GM19452 (cell line): ENCODE results near the gene SSTR3.
"Not testable (repeated sequence)": the region's sequence is repeated elsewhere in the genome, so short reads cannot be mapped to it uniquely, and the experiment has no call there.

ENCODE experiments used
- ATAC-seq: cut with Tn5 transposase; IDR thresholded peaks from one replicate; pipeline ENCODE4 v1.9.1; 2021; ENCODE audit not compliant: unreplicated experiment

Gene SSTR3

GRCh38 chr22:37182949-37183245 is 29.4 kb downstream of the SSTR3 start:
- no peak for ATAC-seq

GRCh38 chr22:37182101-37182948 is 30.0 kb downstream of the SSTR3 start:
- no peak for ATAC-seq

DNA sequence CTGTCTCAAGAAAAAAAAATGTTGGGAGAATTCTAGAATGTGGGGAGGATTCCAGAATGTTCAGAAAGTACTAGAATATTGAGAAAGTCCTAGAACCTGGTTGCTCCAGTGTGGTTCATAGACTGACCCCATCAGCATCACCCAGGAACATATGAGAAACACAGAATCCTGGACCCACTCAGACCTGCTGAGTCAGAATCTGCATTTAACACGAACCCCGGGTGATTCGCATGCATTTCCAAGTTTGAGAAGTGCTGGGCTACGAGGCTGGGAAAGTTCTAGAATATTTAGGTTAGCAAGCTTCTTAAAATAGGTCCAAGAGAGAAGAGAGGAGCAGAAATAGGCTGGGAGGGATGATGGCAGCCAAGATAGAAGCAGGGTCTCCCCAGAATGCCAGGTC is 30.6 kb downstream of the SSTR3 start:
- ATAC-seq = no peak

DNA sequence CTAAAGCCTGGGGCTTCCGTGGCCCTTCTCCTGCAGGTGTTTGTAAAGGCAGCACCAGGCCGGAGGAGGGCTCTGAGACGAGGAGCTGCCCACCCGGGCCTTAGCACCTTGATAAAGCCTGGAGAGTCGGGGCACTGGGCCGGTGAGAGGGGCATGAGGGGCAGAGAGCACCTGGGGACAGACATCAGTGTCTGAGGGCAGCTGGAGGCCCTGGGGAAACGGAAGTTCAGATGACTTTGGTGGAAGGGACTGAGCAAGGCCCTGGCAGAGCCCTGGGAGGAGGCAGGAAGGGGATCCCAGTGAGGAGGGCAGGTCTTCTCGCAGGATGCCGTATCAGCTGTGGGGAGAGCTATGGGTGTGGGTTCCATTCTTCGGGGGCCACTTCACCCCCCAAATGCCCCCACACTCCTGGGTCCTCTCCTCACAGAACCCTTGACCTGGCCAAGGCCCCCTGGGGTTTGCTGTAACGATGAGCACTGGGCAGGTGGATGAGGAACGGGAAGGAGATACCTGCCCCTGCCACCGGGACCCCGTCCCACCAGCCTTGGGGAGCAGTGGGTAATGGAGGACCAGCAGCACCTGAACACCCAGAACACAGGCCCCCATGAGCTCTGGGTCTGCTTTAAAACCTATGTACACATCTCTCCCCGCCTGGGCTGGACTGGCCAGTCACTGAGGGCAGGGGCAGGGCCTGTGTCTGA is 31.6 kb downstream of the SSTR3 start:
- no peak for ATAC-seq

DNA sequence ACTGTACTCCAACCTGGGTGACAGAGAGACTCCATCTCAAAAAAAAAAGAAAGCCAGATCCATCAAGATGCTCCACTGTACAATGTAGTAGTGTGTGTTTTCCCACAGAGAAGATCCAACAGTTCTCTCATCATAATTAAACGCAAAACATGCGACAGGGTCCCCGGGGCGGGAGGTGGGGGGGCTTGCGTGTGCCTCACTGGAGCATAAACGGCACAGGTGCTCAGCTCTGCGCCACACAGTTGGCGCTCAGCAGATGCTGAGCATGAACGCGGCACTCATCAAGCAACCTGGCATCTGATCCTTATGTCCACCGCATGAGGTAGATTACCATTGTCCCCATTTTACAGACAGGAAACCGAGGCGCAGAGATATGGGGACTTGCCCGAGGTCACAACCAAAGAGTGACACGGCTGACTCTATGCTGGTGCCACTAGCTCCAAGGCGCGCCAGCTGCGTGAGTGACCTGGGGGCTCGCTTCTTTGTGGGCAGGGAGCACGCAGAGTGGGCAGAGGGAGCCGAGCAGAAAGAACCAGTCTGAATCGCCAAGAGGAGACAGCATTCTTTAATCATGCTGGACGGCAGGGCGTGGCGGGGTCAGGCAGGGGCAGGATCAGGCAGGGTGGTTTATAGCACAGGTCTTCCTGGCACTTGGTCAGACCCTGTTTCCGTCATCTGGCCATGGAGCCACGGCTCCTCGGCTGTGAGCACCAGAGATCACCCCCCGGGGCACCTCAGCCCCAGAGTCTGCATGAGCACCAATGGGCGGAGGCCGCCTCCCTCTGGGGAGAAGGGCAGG is 32.5 kb downstream of the SSTR3 start:
- ATAC-seq = no peak

DNA sequence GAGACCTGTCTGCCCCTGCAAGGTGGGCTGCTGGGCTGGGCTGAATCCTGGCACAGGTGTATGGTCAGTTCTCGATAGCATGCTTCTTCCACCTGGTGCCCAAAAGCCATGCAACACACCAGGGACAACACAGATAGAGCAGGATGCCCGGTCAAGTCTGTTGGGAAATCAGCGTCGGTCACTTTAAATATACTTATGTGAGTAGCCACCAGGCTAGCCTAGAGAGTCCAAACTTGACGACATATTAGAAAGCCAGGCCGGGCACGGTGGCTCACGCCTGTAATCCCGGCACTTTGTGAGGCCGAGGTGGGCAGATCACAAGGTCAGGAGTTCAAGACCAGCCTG is 33.2 kb downstream of the SSTR3 start:
- no peak for ATAC-seq

GRCh38 chr22:37178350-37179125 is 33.7 kb downstream of the SSTR3 start:
- no peak for ATAC-seq

DNA sequence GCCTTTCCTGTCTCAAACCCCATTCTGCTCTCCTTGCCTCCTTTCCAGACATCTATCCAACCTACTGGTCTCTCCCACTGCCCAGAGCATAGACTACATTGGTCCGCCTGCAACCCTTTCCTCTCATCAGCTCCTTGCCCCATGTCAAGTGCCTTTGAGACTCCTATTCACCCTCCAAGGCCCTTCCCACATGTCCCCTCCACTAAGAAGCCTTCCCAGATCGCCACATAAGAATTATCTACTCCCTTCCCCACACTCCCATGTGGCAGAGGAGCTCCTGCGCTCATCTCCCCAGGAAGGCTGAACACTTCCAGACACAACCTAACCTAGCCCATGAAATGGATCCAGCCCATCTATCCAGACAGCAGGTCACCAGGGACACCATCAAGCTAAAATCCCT is 34.5 kb downstream of the SSTR3 start:
- ATAC-seq = no peak

DNA sequence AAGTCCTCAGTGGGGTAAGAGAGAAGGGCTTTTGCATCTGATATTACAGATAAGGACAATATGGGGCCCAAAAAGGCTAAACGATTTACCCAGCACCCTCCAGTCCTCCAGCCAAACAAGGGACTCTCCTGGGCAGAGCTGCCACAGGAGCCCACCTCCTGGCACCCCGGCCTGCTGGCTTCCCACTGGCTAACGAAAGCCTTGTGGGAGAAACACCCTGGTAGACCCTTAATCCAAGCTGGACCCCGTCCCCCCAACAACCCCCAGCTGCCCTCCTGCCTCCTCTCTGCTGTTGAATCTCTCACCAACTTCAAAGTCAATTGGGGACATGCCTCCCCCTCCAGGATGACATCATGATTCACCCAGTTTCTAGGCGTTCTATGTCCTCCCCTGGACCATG is 35.1 kb downstream of the SSTR3 start:
- ATAC-seq = no peak

DNA sequence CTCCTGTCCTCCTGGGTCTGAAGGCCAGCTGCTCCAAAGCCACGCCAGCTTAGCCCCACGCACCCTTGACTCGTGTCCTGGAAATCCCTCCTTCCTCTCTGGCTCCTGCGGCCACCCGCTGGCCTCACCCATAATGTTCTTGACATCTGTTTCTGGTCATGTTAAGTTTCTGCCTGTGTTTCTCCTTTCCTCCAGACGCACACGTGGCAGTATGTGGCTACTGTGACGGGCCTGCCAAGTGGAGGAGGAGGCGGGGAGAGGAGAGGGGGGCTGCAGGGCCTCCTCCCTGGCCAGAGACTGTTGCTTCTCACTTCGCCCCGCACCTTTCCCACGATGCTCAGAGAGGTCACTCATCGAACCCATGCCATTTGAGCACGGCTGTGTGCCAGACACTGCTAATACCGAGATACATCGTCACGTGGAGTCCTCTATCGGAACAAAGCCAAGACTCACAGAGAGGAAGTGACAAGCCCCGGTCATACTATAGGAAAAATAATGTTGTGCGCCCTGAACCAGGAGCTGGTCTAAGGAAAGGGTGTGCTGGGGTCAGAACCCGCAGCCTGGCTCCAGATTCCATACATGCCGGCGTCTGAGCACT is 35.7 kb downstream of the SSTR3 start:
- ATAC-seq = no peak

DNA sequence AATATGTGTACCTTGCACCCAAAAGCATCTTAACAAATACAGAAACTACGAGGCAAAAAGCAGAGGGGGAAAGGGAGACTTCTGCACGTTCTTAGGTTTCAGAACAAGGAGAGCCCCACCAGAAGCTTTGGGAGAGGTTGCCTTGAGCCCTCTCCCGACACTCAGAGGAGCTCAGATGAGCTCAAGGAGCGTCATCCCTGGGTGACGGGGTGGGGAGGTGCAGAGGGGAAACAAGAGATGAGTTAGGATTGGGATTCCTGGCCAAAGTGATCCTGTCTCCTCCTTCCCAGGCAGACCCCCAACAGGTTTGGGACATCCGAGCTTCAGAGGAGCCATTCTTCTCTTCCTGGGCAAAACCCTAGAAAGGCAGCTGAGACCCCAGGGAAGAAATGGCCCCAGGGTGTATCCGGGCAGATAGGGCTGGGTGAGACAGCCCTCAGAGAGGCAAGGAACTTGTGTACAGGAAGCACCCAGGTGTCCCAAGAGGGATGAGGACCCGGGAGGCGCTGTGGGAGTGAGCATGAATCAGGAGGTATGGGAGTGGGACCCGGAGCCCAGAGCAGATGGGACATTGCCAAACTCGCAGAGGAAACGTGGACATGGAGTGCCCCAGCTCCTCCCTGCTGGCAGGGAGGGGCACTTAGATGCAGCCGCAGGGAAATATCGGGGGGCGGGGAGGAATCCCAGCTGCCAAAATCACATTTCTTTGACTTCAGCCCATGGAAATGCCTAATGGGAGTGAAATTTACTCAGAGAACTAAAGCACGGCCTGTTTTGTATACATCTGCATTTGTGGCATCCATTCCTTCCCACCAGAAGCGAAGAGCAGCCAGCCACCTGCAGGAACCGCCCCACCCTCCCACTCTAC is 36.6 kb downstream of the SSTR3 start:
- no peak for ATAC-seq

GRCh38 chr22:37174964-37175363 is 37.3 kb downstream of the SSTR3 start:
- ATAC-seq = no peak

- ATAC-seq = no peak
Observed at GRCh38 chr22:37173709-37174108, 38.6 kb downstream of the SSTR3 start.

GRCh38 chr22:37172266-37173245 is 39.7 kb downstream of the SSTR3 start:
- no peak for ATAC-seq

GRCh38 chr22:37171662-37172061 is 40.6 kb downstream of the SSTR3 start:
- no peak for ATAC-seq

- ATAC-seq = not testable (repeated sequence)
Observed at GRCh38 chr22:37170689-37171405, 41.4 kb downstream of the SSTR3 start.

- no peak for ATAC-seq
Observed at GRCh38 chr22:37169947-37170688, 42.2 kb downstream of the SSTR3 start.
